NCI-H2107 treated with DMSO at 0.1 percent for 48 hours (cell line): ENCODE results near the gene TOX3.

ENCODE experiments used
- DNase-seq: peaks from one replicate; lab custom pipeline; 2025; ENCODE audit not compliant: unreplicated experiment; lab: John Stamatoyannopoulos, UW

TOX3 gene

DNA sequence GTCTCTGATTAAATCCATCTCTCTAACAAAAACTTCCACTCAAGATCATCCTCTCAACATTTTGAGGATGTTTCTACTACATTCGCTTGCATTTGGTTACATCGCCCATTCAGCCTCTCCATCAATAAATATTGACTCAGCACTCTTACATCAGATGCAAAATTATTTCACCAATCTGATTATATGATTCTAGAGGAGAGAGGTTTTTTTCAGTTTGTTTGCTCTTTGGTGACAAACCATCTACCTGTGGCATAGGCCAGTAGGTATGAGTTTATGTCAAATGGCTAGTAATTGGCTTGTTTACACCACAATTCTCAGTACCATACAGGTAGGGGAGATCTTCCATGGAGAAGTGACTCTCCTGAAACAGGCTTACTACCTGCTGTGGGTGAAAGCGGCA lies 52.3 kb downstream of the TOX3 start:
- DNase-seq: peak; percentile 48

DNA sequence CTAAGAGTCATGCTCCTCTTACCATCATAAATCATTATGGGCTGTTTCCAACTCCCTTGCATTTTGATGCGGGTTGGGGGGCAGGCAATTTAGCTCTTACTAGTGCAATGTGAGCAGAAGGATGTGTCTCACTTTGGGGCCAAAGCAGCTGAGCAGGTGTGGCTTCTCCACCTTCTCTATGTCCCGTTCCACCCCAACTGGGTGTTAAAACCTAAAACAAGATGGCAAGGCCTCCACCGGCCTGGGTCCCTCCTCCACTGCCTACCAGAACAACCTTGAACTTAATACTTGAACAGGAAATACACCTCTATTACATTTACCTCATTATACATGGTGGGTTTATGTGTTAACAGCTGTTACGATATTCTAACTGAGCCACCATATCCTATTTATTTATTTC lies 52.8 kb downstream of the TOX3 start:
- DNase-seq: peak; percentile 55

DNA sequence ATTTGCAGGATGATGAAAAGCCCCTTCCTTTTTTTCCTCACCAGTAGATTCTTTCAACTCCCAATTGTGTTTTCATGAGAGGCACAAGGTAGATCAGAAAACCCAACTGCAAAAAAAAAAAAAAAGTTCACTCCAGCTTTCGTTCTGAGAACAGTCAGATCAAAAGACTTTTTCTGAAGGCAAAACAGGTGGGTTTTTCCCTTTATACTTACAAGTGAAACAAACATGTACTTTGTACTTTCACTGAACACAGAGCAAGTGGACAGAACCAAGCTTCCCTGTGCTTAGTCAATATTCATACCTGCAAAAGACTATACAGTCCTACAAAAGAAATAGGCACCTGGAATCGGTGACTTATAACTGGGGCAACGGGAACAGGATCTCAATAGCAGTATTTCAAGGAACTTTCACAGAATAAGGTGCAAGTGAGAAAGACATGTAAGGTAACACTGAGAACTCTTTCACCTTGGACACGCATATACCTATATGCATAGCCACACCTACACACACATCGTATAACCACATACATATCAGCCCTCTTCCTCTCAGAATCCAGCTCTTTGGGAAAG lies 54.1 kb downstream of the TOX3 start:
- no peak for DNase-seq

DNA sequence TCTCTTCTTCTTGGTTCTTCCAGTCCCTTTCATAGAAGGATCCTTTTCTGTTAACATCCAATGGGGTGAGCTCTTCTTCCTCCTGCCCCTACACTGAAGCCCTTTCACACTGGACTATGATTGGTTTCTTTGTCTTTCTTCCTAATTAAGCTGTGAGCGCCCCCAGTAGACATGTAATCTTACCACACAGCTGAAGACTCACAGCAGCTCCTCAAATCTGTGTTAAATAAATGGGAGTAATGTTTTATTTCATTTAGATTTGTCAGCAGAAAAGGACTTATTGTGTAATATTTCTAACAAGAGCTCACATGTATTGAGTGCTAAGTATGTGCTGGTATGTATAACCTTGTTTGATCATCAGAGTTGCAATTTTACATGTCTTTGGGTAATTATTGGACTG lies 55.7 kb downstream of the TOX3 start:
- no peak for DNase-seq

DNA sequence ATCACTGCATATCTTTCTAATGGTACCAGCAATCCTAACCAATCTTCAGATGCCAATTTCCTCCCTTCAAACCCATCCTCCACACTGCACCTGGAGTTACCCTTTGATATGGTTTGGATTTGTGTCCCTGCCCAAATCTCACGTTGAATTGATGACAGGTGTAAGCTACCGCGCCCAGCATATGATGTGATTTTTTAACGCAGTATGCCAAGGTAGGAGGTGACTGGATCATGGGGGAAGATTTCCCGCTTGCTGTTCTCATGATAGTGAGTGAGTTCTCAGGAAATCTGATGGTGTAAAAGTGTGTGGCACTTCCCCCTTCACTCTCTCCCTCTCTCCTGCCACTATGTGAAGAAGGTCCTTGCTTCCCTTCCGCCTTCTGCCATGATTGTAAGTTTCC lies 57.0 kb downstream of the TOX3 start:
- DNase-seq: no peak

DNA sequence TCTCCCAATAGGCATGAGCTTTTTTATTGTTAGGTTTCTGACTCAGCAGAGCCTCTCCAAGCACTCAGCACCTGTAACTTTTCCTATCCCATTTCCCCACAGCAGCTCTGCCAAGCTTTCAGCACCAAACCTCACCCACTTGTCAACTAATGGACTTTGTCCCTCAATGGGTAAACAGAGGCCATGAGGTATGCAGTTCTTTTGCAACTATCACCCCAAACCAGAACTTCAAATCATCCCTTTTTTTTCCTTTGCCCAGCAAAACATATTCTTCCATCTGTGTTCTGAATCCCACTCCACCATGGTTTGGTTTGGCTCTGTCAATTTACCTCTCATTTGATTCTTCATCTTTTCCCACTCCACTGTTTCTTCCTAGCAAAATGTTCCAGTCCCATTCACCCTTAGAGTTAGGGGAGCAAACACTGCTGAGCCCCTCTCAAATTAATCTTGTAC lies 58.1 kb downstream of the TOX3 start:
- DNase-seq: peak; percentile 10

DNA sequence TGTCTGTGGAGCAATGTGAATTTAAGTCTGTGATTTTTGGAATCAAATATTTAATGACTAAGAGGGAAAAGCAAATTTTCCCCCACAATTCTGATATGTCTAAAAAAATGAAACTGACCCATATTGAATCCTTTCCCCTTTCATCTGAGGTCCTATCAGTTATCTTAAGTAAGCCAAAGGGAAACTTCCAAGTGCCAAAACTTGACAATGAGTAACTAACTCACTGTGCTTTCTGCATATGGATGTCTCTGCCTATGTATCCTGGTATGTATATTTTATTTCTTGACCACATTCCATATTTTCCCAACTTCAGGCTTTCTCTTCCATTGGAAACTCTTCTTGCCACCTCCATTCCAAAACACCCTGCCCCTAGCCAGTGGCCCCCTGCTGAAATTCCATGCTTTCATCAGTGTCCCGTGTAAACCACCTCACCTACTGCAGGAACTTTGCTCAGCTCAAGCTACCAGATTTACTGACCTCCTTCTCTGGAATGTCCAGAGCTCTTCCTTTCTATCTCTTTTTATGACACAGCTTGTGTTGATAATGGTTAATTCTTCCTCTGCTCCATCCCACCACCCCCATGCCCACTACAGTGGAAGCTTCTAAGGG lies 59.0 kb downstream of the TOX3 start:
- DNase-seq: no peak

DNA sequence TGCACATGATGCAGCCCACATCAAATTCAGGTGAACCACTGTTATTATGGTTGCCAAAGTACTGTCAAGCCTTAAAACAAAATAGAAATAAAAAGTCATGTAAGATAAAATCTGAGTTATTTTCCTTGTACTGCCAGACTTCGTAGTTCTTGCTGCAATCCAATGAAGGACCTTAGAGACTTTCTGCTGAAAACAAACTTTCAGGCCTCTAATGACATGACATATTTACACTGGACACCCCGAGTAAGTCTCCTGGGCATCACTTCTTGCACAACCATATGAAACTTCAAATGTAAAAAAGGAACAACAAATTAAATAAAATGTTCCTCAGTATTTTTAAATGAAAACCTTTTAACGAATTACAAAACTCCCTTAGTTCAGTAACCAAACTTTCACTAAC lies 66.7 kb downstream of the TOX3 start:
- DNase-seq: no peak

DNA sequence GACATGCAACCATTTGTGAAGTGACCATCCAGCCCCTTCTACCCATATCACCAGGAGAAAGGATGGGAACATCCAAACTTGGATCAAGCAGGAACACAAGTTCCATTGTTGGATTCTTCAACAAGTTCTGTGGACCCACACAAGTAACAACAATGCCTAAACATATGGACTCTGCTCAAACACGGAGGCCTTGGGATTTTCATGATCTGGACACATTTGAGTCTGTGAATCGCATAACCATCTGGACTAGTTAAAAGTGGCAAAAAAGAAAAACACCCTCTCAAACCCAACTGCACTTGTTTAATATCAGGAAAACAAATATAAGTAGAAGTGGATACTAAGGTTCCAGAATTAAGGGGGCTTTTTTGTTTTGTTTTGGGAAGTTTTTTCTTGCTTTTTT lies 70.8 kb downstream of the TOX3 start:
- DNase-seq: no peak

DNA sequence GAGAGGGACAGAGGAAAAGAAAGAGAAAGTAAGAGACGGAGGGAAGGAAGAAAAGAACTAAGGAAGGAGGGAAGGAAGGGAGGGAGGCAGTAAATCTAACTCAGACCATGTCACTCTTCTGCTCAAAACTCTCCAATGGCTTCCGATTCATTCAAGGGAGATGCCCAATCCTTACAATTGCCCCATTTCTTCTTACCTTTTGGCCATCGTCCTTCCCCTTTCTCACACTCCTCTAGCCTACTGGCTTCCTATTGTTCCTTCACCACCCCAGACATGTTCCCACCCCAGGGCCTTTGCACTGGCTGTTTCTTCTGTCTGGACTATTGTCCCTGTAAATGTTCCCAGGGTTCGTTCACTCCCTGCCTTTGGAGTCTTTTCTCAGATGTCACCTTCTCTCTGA lies 72.3 kb downstream of the TOX3 start:
- no peak for DNase-seq

DNA sequence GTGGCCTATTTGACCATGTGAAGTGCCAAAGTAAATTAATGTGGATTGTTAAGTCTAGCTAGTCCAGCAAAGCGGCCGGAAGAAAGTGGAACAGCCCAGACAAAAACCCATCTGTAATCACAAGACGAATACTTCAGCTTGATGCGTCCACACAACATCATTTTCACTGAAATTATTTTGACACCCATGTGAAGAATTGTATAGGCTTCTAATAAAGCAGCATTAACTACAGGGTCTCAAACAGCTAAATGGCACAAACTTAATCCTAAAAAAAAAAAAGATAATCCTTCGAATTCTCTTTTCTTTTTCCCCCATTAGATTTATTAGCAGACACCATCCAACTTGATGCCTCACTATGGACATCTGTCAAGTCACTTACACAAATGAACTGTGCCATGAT lies 73.8 kb downstream of the TOX3 start:
- DNase-seq: no peak

DNA sequence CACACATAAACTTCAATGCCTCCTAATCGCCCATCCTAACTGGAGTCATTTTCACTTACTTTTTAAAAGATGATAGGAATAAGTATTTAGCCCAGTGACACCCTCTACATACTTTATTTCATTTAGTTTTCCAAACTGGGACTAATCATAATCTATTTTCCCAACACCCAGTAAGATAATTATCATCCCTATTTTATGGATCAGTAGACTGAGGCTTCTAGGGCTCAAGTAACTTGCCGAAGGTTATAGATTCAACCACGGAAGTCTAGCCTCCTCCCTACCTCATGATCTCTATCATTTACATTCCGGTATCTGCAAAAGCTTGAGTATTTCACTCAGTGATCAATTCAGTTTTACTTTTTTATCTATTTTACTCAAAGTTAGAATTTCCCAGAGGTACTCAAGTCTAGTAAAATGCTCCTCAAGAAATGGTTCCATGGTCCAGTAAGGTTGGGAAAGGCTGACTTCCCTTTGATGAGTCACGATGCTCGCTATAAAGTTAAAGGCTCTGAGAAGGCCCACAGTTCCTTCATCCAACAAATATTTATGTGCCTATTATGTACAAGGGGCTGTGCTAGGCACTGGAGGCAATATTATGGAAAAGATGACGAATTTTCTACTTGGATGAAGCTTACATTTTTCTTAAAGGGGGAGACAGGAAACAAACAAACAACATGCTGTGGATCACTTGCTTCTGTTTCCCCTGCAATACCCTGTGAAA lies 75.1 kb downstream of the TOX3 start:
- no peak for DNase-seq

DNA sequence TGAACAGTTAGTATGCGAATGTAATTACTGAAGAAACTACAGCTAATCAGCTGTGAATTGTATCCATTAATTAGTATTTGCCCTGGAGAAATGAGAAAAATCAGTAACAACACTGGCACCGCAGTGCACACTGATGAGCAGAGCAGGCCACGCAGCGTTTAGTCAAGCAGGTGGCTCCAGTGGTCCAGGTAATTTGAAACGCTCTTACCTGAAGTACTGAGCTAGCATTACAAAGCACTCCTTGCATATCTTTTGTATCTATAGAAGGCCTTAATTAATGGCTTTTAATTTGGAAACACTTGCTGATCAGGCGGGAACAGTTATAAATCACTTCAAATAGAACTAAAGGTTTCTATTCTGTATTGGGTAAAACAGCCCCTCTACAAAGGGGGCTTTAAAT lies 76.4 kb downstream of the TOX3 start:
- peak; percentile 94 for DNase-seq

DNA sequence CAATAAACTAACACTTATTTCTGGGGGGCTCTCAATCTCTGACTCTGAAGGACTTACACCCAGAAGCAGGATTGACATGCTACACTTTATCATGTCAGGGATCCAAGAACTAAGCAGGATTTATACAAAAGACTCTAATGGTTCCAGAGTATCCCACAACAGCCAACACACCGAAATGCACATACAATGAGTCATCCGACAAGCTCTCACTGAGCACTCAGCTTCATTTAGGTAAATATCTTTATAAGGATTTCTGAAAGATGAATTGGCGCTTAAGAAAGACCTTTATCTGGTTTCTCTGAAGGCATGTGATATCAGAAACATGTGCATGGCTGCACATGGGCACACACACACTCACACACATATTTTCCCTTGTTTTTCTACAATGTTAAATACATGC lies 77.2 kb downstream of the TOX3 start:
- DNase-seq: peak; percentile 56

DNA sequence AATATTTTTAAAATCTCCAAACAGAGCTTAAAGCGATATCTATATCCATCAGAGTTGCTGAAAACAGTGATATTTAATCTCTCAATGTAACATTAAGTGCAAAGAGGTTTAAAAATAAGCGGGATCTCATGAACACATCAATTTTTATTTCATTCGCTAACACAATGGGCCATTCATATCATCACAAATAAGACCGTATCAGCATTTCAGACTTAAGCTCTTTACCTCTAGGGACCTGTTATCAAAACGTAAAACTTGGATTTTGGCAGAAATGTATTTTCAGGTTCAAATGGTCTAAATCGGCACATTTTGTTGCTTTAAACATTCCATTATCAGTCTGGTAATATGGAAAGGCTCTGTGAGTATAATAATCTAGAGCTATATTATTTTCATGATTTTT lies 77.9 kb downstream of the TOX3 start:
- no peak for DNase-seq

DNA sequence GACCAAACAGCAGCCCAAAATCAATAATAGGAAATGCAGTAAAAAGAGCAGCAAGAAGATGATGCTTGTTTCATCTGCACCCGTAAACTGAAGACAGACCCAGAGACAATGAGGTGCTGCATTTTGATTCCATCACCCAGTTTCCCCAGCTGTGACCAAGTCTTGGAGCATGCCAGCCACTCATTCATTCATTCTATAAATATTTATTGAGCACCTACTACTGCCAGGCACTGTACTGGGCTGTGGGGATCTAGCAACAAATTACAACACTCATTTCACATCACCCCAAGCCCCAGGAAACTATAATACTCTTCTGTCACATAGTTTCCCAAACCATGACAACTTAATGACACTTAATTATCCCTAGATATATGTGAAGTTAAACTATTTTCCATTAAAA lies 79.2 kb downstream of the TOX3 start:
- no peak for DNase-seq

DNA sequence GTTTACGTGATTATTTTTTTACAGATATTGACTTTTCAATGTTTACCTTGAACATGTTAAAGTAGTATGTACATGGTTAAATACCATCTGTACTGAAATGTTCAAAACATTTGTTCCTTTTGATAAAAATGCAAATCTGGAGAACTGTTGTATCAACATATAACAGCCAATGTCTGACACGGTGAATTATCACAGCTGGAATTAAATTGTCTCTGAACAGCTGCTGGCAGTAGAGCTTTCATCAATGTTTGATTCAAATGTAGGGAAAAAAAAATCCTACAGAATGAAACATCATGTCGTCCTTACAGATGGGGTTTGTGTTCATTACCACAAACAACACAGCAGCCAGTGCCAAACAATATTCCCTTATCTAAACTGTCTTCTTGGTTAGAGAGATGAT lies 79.9 kb downstream of the TOX3 start:
- no peak for DNase-seq

DNA sequence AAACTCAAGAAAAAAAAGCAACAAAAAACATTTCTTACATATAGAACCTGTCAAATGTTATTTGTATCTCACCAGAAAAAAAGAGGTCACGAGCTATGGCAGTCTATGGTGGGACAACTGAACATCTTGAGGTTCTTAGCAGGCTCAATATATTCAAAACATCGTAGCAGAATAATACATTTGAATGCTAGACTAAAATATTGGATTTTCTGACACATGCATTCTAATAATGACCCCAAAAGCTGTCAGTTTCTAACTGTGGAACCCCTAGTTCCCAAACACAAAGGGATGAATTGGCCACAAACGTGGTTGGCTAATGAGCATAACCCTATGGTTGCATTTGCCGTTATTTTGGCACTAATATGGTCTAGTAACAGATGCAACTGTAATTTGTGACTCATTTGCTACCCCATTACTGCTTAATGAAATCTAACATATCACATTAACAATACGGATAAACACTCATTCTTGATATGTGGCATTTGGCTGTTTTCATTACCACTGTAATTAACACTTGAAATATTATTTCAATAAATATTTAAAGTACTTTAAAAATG lies 81.2 kb downstream of the TOX3 start:
- no peak for DNase-seq

DNA sequence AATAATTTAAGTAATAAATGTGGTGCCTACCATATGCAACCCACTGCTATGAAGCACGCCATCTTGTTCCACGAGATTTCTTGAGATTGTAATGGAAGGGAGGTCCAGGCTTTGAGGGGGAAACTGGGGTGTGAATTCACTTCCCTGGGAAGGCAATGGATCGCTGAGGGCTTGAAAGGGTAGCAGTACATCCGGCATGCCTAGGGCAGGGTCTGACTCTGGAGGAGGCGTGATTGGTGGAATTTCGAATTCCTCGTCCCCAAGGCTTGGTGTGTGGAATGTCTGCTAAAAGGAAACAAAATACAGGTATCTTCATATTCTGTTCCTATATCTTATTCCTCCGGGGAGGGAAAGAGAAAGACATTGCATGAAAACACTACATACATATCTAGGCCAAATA lies 83.0 kb downstream of the TOX3 start:
- no peak for DNase-seq

DNA sequence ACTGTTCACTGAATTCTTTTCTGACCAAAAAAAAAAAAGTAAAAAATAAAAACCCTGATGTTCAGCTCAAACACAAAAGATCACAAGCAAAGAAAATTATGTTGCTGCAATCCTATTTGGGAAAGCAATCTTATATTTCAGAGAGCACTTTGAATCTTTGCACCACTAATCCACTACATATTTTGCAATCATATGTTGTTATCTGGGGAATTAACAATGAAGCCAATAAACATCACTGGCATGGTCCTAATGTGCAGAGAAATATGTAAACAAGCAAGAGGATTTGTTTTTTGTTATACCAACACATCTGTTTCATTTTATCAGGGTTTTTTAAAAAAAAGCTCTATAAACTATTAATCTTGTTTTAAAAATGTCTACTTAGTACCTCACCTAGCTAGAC lies 84.1 kb downstream of the TOX3 start:
- DNase-seq: no peak

DNA sequence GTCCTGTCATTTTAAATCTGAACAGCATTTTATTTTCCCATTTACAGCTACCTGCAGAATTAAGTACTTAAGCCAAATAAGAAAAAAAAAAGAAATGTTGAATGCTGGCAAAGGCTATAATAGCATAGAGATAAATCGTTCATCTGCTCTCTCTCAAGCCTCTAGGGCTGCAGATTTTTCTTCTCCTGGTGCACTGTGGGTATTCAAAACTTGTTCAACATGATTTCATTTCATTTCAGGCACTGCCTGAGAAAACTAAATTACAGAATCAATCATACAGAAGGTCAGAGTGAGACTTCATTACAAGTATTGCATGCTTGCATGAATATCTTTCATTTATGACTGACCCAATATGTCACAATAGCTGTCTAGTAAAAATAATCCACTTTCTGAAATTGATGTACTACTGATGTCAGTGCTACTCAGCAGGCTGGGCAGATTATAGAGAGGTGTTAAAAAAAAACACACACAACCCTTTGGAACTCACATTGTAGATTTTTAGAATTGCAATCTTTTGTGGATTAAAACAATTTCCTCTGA lies 86.2 kb downstream of the TOX3 start:
- no peak for DNase-seq

DNA sequence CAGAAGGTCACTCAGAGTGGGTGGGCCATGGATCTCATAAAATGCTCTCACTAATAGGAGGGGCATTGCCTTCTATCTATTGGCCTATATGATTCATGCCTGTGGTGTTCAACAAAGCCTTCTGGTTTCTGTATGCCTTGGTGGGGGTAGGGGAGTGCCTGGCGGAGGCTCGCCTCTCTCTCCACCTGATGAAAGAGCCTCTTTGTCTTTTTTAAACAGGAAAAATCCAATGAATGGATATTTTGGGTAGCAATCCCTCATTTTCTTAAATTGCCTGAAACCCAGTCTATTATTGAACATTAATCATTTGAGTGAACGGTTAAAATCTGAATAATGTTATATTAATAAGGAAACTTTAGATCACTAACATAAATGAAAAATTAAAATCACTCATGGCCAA lies 90.6 kb downstream of the TOX3 start:
- DNase-seq: no peak
